H9 (cell line): ENCODE data around the gene IGFBP3. TPM values are rescaled to one million over a fixed set of nuclear protein-coding genes. Genes with fewer than 3 reads are reported as not detected.

Experiments
- DNase-seq: peaks from one replicate; pipeline ENCODE4 v3.0.0-alpha.2; 2017
- H2AFZ ChIP-seq: one replicate; pipeline ENCODE4 v1.6.1; 2013; ENCODE audit warnings: mild to moderate bottlenecking, low read length, control low read depth, moderate library complexity
- H2AK5ac ChIP-seq: 2 replicates; pipeline ENCODE4 v1.6.1; 2013; ENCODE audit warnings: low read length, control low read depth, mixed read lengths; ENCODE audit not compliant: insufficient read length
- H2BK120ac ChIP-seq: one replicate; pipeline ENCODE4 v1.6.1; 2013; ENCODE audit warnings: low read depth, mild to moderate bottlenecking, low read length, control low read depth, inconsistent platforms; ENCODE audit not compliant: poor library complexity, severe bottlenecking
- H2BK12ac ChIP-seq: 2 replicates; pipeline ENCODE4 v1.6.1; 2013; ENCODE audit warnings: low read length, control low read depth, mixed read lengths, low read depth; ENCODE audit not compliant: insufficient read length
- H2BK15ac ChIP-seq: 2 replicates; pipeline ENCODE4 v1.6.1; 2013; ENCODE audit warnings: low read depth, low read length, control low read depth
- H2BK20ac ChIP-seq: one replicate; pipeline ENCODE4 v1.6.1; 2013; ENCODE audit warnings: low read depth, mild to moderate bottlenecking, low read length, control low read depth, inconsistent platforms; ENCODE audit not compliant: poor library complexity, severe bottlenecking
- H2BK5ac ChIP-seq: 2 replicates; pipeline ENCODE4 v1.6.1; 2013; ENCODE audit warnings: low read length, control low read depth, mixed read lengths; ENCODE audit not compliant: insufficient read length
- H3K14ac ChIP-seq: 2 replicates; pipeline ENCODE4 v1.6.1; 2013; ENCODE audit warnings: low read length, control low read depth; ENCODE audit not compliant: insufficient read depth
- H3K18ac ChIP-seq: 2 replicates; pipeline ENCODE4 v1.6.1; 2013; ENCODE audit warnings: low read depth, mild to moderate bottlenecking, mixed read lengths, low read length, control low read depth; ENCODE audit not compliant: insufficient read length
- H3K23ac ChIP-seq: 2 replicates; pipeline ENCODE4 v1.6.1; 2013; ENCODE audit warnings: low read length, control low read depth, mixed read lengths, low read depth; ENCODE audit not compliant: insufficient read length
- H3K23me2 ChIP-seq: 2 replicates; pipeline ENCODE4 v1.6.1; 2013; ENCODE audit warnings: low read depth, mild to moderate bottlenecking, mixed read lengths, low read length, control low read depth; ENCODE audit not compliant: insufficient read length, poor library complexity, severe bottlenecking
- H3K27ac ChIP-seq: 2 replicates; pipeline ENCODE4 v1.5.1; 2013; ENCODE audit warnings: low read length, control low read depth, mixed read lengths, low read depth; ENCODE audit not compliant: insufficient read length
- H3K27me3 ChIP-seq: 2 replicates; pipeline ENCODE4 v1.6.1; 2013; ENCODE audit warnings: low read length, control low read depth, inconsistent platforms; ENCODE audit not compliant: insufficient read depth
- H3K4ac ChIP-seq: 2 replicates; pipeline ENCODE4 v1.6.1; 2013; ENCODE audit warnings: low read depth, mild to moderate bottlenecking, control low read depth, inconsistent platforms, low read length, moderate library complexity
- H3K4me1 ChIP-seq: 2 replicates; pipeline ENCODE4 v1.6.1; 2013; ENCODE audit warnings: low read length, control low read depth, inconsistent platforms; ENCODE audit not compliant: insufficient read depth
- H3K4me2 ChIP-seq: 2 replicates; pipeline ENCODE4 v1.6.1; 2013; ENCODE audit warnings: low read length, control low read depth, mixed read lengths; ENCODE audit not compliant: insufficient read length, insufficient read depth
- H3K56ac ChIP-seq: 2 replicates; pipeline ENCODE4 v1.6.1; 2013; ENCODE audit warnings: low read depth, mild to moderate bottlenecking, mixed read lengths, low read length, control low read depth; ENCODE audit not compliant: insufficient read length
- H3K79me1 ChIP-seq: 2 replicates; pipeline ENCODE4 v1.6.1; 2013; ENCODE audit warnings: low read depth, mild to moderate bottlenecking, moderate library complexity, low read length, control low read depth, inconsistent platforms; ENCODE audit not compliant: insufficient read depth, poor library complexity, severe bottlenecking
- H3K79me2 ChIP-seq: 2 replicates; pipeline ENCODE4 v1.6.1; 2013; ENCODE audit warnings: low read length, control low read depth, inconsistent platforms; ENCODE audit not compliant: insufficient read depth
- H3K9ac ChIP-seq: 2 replicates; pipeline ENCODE4 v1.6.1; 2013; ENCODE audit warnings: low read length, control low read depth, mixed read lengths; ENCODE audit not compliant: insufficient read length; ENCODE audit errors: extremely low read depth
- H3K9me3 ChIP-seq: one replicate; pipeline ENCODE4 v1.6.1; 2013; ENCODE audit warnings: low read depth, low read length, inconsistent platforms; ENCODE audit not compliant: control insufficient read depth
- H3T11ph ChIP-seq: one replicate; pipeline ENCODE4 v1.6.1; 2013; ENCODE audit warnings: mild to moderate bottlenecking, low read length, control low read depth, inconsistent platforms
- H4K20me1 ChIP-seq: one replicate; pipeline ENCODE4 v1.6.1; 2013; ENCODE audit not compliant: control insufficient read depth, insufficient read length, insufficient read depth
- H4K5ac ChIP-seq: 2 replicates; pipeline ENCODE4 v1.6.1; 2013; ENCODE audit warnings: low read depth, mild to moderate bottlenecking, mixed read lengths, low read length, control low read depth; ENCODE audit not compliant: insufficient read length
- H4K8ac ChIP-seq: replicated peaks from 2 replicates; pipeline ENCODE4 v1.6.1; 2013; ENCODE audit warnings: low read length, control low read depth, mixed read lengths, low read depth; ENCODE audit not compliant: insufficient read length
- H4K91ac ChIP-seq: 2 replicates; pipeline ENCODE4 v1.6.1; 2013; ENCODE audit warnings: low read depth, mild to moderate bottlenecking, moderate library complexity, mixed read lengths, low read length, control low read depth; ENCODE audit not compliant: insufficient read length
- H3K27ac Mint-ChIP-seq, 3 experiments: 2 replicates in 2 of 3; 3 replicates in 1 of 3; pipeline ENCODE4 v1.8.0; 2020 to 2021; ENCODE audit warnings: mixed read lengths in 3 of 3, mild to moderate bottlenecking in 1 of 3, moderate library complexity in 1 of 3
- H3K27me3 Mint-ChIP-seq: 2 replicates; pipeline ENCODE4 v1.8.0; 2021; ENCODE audit warnings: low read depth, mild to moderate bottlenecking, moderate library complexity, mixed read lengths
- H3K36me3 Mint-ChIP-seq, 3 experiments: 2 replicates in 2 of 3; 3 replicates in 1 of 3; pipeline ENCODE4 v1.8.0; 2020 to 2021; ENCODE audit warnings: low read depth in 3 of 3, mixed read lengths in 3 of 3; ENCODE audit not compliant: insufficient read depth in 1 of 3
- H3K4me1 Mint-ChIP-seq, 2 experiments: 2 replicates each; pipeline ENCODE4 v1.8.0; 2020; ENCODE audit warnings: mixed read lengths in 2 of 2
- H3K4me3 Mint-ChIP-seq, 2 experiments: 2 replicates in 1 of 2; 3 replicates in 1 of 2; pipeline ENCODE4 v1.8.0; 2020 to 2021; ENCODE audit warnings: mild to moderate bottlenecking in 2 of 2, mixed read lengths in 2 of 2, moderate library complexity in 1 of 2
- H3K9me3 Mint-ChIP-seq, 2 experiments: 2 replicates in 1 of 2; 3 replicates in 1 of 2; pipeline ENCODE4 v1.8.0; 2020; ENCODE audit warnings: mild to moderate bottlenecking in 2 of 2, mixed read lengths in 2 of 2, moderate library complexity in 1 of 2
- WGBS: extraction: QIAGEN DNeasy Blood & Tissue Kit; methylation state at CpG from one replicate; pipeline ENCODE4 v1.1.7; 2013; ENCODE audit warnings: missing lambda C conversion rate, low lambda C conversion rate, mixed read lengths; ENCODE audit not compliant: insufficient read length; ENCODE audit errors: extremely low coverage; 5-methylcytosine and 5-hydroxymethylcytosine counted together
- total RNA-seq: library from RNA; stranded (reverse); gene quantifications from 2 replicates; pipeline ENCODE4 v1.2.1, GENCODE V29; 2021
- TF ChIP-seq, protein P1 (sequence below): fragments of 200-600 bp; sonication (generic); conservative IDR thresholded peaks from 3 replicates; pipeline ENCODE4 v1.8.0; 2021; ENCODE audit warnings: antibody characterized with exemption, mild to moderate bottlenecking

Gene IGFBP3
- total RNA-seq, 1 experiment from 2014 or later = 10.0 TPM

DNA sequence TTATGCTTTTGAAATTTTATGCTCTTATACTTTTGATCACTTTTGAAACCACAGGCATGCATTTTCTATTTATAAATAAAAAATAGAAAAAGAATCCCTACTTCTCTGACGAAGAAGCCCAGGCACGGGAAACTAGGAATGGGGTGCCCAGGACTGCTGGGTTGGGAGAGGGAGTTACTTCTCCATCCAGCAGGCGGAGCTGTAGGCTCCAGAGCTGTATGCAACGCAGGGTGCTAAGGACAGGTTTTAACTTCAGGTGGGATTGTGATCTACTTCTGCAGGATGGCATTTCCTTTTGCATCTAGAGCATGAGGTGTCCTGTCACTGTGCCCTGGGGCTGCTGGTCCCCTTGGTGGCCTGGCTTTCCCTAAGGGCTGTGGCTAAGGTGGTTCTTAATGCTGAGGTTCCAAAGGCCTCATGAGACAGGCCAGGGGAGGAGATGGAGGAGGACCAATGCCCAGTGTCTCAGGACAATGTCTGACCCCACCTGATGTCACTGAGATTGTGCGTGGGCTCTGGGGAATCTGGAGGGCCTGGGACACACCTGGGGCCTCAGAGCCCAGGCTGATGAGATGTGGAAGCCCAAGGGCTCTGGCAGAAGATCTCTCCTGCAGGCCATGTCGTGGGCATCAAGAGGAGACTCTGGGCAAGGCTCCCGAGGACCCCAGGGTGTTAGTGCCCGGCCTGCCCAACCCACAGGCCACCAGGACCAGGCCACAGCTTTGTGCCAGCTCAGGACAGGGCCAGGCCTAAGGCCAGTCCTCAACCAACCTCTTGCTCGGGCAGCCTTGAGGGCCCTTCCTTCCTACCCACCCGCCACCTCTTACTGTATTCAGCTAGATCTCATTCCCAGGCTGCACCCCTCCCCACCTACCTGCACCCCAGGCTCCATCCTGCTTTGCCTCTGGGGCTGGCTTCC is 48.7 kb downstream of the IGFBP3 start:
- Histone ChIP-seq H3K23me2 (no peaks in the 10 kb centered on the region), H4K20me1 (no peaks in the 10 kb centered on the region), H3K27me3 (no peaks in the 10 kb centered on the region), H2BK120ac (no peak overlapping the region), H3K79me1 (no peaks in the 10 kb centered on the region), H3K23ac (no peak overlapping the region), H3K18ac (no peak overlapping the region), H3K14ac (no peak overlapping the region), H4K5ac (no peak overlapping the region), H2AK5ac (no peak overlapping the region), H2BK12ac (no peak overlapping the region), H2AFZ (no peak overlapping the region), H4K8ac (no peak overlapping the region), H2BK15ac (no peak overlapping the region), H3K9me3 (peaks cover 5% of the 10 kb centered on the region), H3K4me2 (no peak overlapping the region), H3K4me1 (no peaks in the 10 kb centered on the region), H4K91ac (no peak overlapping the region), H3K9ac (no peak overlapping the region), H3T11ph (no peak overlapping the region), H3K56ac (no peak overlapping the region), H2BK5ac (no peak overlapping the region), H3K79me2 (no peaks in the 10 kb centered on the region), H3K27ac (no peak overlapping the region), H2BK20ac (no peak overlapping the region), H3K4ac (no peak overlapping the region)
- H3K27me3 Mint-ChIP-seq = peaks cover 10% of the 10 kb centered on the region
- H3K4me3 Mint-ChIP-seq = no peak overlapping the region
- WGBS = no CpG with 5 or more reads among the region's 10 CpGs
- H3K36me3 Mint-ChIP-seq = peaks cover 0 to 4% (median 2%) of the 10 kb centered on the region in 3 experiments; a peak in 4 of 7 replicates
- no peak overlapping the region for H3K27ac Mint-ChIP-seq
- DNase-seq = peak; percentile 60
- H3K4me1 Mint-ChIP-seq = no peaks in the 10 kb centered on the region
- peaks cover 5 to 15% of the 10 kb centered on the region in 2 experiments for H3K9me3 Mint-ChIP-seq
- TF ChIP-seq, protein P1, sequence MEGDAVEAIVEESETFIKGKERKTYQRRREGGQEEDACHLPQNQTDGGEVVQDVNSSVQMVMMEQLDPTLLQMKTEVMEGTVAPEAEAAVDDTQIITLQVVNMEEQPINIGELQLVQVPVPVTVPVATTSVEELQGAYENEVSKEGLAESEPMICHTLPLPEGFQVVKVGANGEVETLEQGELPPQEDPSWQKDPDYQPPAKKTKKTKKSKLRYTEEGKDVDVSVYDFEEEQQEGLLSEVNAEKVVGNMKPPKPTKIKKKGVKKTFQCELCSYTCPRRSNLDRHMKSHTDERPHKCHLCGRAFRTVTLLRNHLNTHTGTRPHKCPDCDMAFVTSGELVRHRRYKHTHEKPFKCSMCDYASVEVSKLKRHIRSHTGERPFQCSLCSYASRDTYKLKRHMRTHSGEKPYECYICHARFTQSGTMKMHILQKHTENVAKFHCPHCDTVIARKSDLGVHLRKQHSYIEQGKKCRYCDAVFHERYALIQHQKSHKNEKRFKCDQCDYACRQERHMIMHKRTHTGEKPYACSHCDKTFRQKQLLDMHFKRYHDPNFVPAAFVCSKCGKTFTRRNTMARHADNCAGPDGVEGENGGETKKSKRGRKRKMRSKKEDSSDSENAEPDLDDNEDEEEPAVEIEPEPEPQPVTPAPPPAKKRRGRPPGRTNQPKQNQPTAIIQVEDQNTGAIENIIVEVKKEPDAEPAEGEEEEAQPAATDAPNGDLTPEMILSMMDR = peak; percentile 84
